Type B pancreatic cell (in vitro differentiated cells): ENCODE data around the gene RASSF5. TPM values are rescaled to one million over a fixed set of nuclear protein-coding genes. Genes with fewer than 3 reads are reported as not detected.
A peak's percentile ranks its signal among the peaks of the same experiment; 100 is the strongest.

Experiments
- DNase-seq: peaks from one replicate; pipeline ENCODE4 v3.0.0; 2021; ENCODE audit warnings: mixed read lengths; ENCODE audit not compliant: unreplicated experiment; ENCODE audit errors: extremely low spot score
- H3K27ac Mint-ChIP-seq: 2 replicates; pipeline ENCODE4 v1.8.0; 2021; ENCODE audit warnings: mild to moderate bottlenecking, mixed read lengths
- H3K27me3 Mint-ChIP-seq: 2 replicates; pipeline ENCODE4 v1.8.0; 2021; ENCODE audit warnings: mixed read lengths
- H3K36me3 Mint-ChIP-seq: 2 replicates; pipeline ENCODE4 v1.8.0; 2021; ENCODE audit warnings: mixed read lengths
- H3K4me1 Mint-ChIP-seq: one replicate; pipeline ENCODE4 v1.8.0; 2021; ENCODE audit warnings: mixed read lengths; ENCODE audit not compliant: unreplicated experiment
- H3K4me3 Mint-ChIP-seq: 2 replicates; pipeline ENCODE4 v1.8.0; 2021; ENCODE audit warnings: mild to moderate bottlenecking, mixed read lengths
- H3K9me3 Mint-ChIP-seq: 2 replicates; pipeline ENCODE4 v1.8.0; 2021; ENCODE audit warnings: mixed read lengths
- total RNA-seq: library from RNA; stranded (reverse); gene quantifications from 2 replicates; pipeline ENCODE4 v1.2.1, GENCODE V29; 2021; ENCODE audit warnings: low replicate concordance
- TF ChIP-seq, protein P1 (sequence below): fragments of 200-600 bp; sonication (generic); conservative IDR thresholded peaks from 2 replicates; pipeline ENCODE4 v1.5.0; 2021; ENCODE audit warnings: antibody characterized with exemption, mild to moderate bottlenecking

Gene RASSF5
- total RNA-seq, 1 donor from 2014 or later, result 3.8 TPM

DNA sequence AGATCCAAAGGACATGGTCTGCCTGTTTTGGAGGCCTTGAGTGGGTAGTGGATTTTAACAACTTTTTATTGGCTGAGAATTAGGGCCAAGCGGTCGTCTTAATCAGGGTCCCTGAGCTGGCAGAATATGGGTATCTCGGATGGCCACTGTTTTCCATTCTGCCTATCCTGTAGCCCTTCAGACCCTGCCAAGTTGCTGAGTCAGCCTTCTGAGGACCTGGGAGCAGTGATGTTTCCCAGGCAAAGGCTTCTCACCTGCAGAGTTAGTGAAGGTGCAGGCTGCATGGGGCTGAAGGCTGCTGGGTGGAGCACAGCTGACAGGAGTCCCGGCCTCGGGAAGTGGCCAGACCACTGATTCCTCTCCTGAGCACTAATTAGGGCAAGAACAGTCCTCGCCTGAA lies 11.4 kb downstream of the RASSF5 start:
- H3K4me1 Mint-ChIP-seq, result peaks cover 23% of the 10 kb centered on the region
- H3K9me3 Mint-ChIP-seq, result no peaks in the 10 kb centered on the region
- TF ChIP-seq, protein P1, sequence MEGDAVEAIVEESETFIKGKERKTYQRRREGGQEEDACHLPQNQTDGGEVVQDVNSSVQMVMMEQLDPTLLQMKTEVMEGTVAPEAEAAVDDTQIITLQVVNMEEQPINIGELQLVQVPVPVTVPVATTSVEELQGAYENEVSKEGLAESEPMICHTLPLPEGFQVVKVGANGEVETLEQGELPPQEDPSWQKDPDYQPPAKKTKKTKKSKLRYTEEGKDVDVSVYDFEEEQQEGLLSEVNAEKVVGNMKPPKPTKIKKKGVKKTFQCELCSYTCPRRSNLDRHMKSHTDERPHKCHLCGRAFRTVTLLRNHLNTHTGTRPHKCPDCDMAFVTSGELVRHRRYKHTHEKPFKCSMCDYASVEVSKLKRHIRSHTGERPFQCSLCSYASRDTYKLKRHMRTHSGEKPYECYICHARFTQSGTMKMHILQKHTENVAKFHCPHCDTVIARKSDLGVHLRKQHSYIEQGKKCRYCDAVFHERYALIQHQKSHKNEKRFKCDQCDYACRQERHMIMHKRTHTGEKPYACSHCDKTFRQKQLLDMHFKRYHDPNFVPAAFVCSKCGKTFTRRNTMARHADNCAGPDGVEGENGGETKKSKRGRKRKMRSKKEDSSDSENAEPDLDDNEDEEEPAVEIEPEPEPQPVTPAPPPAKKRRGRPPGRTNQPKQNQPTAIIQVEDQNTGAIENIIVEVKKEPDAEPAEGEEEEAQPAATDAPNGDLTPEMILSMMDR, result no peak
- H3K27me3 Mint-ChIP-seq, result peaks cover 2% of the 10 kb centered on the region
- no peak for DNase-seq
- no peak overlapping the region for H3K27ac Mint-ChIP-seq
- H3K36me3 Mint-ChIP-seq, result no peaks in the 10 kb centered on the region
- no peak overlapping the region for H3K4me3 Mint-ChIP-seq

DNA sequence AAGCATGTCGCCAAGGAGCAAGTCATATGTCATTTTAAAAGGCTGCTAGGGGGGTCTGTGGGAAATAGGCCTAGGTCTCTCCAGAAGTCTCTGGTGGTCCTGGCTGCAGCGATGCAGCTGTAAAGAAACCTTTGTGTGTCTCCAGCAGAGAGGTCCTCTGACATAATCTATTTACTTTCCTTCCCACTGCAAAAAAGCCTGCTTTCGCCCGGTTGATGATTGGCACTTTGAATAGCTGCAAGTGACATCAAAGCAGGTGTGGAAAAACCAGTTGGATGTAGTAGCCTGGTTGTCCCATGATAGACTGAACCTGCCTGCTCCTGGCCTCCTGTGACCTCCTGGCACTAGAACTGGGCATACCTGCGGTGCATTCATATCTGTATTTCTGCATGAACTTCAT lies 13.8 kb downstream of the RASSF5 start:
- Mint-ChIP-seq H3K4me1 (peaks cover 15% of the 10 kb centered on the region), H3K36me3 (no peaks in the 10 kb centered on the region), H3K4me3 (peak overlapping the region; percentile 20), H3K27ac (peak overlapping the region; percentile 61), H3K27me3 (no peaks in the 10 kb centered on the region), H3K9me3 (no peaks in the 10 kb centered on the region)
- TF ChIP-seq, protein P1, result no peak
- DNase-seq, result no peak

DNA sequence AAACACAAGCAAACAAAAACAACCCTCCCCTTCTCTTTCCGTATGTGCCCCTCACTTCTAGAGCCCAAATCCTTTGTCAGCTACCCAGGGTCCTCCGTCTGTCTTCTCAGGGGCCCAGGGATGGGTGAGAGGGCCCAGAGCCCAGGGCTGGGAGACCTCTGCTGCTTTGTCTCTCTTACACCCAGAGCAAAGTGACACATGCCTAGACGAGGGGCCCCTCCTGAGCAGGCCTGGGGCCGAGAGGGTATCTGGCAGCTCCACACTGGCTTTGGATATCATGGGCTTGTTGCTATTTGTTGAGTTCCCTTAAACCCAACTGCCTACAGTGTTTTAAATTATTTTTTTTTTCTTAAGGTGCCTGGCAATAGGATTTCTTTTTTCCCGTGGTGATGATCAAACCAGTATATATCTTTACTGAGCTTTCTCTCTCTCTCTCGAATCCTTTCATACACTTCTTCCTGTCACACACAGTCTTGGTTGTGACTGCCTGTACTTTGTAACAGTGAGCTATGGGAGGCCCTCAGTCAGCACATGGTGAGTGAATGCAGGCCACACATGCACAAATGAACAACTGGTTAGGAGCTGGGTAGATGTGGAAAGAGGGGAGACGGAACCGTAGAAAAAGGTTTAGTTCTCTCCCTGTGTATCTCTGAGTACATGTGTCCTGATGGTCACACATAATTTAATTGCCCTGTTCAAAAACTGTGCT lies 14.5 kb downstream of the RASSF5 start:
- no peaks in the 10 kb centered on the region for H3K36me3 Mint-ChIP-seq
- H3K27me3 Mint-ChIP-seq, result no peaks in the 10 kb centered on the region
- no peak overlapping the region for H3K4me3 Mint-ChIP-seq
- H3K9me3 Mint-ChIP-seq, result no peaks in the 10 kb centered on the region
- no peak overlapping the region for H3K27ac Mint-ChIP-seq
- DNase-seq, result no peak
- TF ChIP-seq, protein P1, result no peak
- peaks cover 15% of the 10 kb centered on the region for H3K4me1 Mint-ChIP-seq

DNA sequence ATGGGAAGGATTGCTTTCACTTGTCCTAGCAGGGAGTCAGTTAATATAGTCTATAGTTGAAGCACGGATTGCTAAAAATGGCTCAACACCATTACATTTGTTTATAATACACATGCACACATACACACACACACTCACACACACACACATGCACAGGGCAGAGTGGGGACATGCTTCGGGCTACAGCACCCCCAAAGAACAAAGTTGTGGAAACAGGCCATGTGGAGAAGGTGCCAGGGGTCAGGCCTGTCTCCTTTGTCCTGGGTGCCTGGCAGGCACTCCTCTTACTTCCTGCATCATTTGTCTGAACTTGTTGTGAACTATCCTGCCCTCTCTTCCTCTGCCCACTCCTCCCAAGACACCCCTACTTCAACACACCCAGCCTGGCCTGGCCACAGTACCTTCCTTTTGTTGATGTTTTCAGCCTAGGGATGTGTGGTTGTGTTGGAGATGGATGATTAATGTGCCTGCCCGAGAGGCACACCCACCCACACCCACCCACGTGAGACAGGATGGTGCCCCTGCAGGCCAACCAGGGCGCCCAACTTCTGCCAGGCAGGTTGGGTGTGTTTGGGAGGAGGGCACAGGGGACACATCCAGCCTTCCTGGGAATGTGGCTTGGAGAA lies 17.5 kb downstream of the RASSF5 start:
- Mint-ChIP-seq H3K27me3 (peaks cover 3% of the 10 kb centered on the region), H3K36me3 (no peaks in the 10 kb centered on the region), H3K9me3 (no peaks in the 10 kb centered on the region), H3K27ac (no peak overlapping the region), H3K4me1 (peaks cover 15% of the 10 kb centered on the region), H3K4me3 (no peak overlapping the region)
- no peak for DNase-seq
- TF ChIP-seq, protein P1, result no peak

DNA sequence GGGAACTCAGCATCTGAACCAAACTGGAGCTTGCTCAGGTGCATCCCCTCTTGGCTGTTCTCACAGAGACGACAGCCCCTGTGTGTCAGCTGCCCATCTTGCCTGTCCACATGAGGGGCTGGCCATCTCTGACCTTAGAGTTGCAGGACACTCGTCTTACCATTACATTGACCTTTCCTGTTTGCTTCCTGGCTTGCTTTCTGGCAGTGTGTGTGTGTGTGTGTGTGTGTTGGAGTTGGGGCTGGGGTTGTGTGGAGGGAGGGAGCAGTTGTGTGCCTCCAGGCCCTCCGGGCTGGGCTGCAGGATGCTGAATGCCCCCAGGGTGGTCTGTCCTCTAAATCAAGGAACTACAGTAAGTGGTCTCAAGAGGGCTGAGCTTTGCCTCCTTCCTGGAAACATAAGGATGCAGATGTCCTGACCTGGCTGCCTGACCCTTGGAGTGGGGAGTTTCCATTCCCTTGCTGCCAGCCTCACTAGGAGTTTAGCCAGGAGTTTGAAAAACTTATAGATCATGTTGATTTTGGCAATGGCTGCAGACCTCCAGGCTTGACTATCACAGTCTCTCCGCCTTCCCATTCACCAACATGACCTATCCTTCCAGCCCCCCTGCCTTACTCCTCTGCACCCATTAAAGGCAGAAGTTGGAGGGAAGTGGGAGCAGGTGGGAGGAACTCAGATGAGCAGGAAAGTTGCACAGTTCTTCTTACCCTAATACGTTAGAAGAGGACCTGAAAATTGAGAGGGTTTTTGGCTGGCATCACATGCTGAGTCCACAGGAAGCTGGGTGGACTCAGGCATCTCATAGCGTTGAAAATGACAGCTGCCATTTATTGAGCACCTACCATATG lies 19.0 kb downstream of the RASSF5 start:
- no peaks in the 10 kb centered on the region for H3K9me3 Mint-ChIP-seq
- no peaks in the 10 kb centered on the region for H3K36me3 Mint-ChIP-seq
- DNase-seq, result no peak
- TF ChIP-seq, protein P1, result no peak
- H3K4me1 Mint-ChIP-seq, result peaks cover 8% of the 10 kb centered on the region
- H3K27me3 Mint-ChIP-seq, result peaks cover 6% of the 10 kb centered on the region
- no peak overlapping the region for H3K27ac Mint-ChIP-seq
- no peak overlapping the region for H3K4me3 Mint-ChIP-seq
